Measurements from ENCODE around the gene THADA. TPM values are rescaled to one million over a fixed set of nuclear protein-coding genes. Genes with fewer than 3 reads are reported as not detected.
"Not testable (repeated sequence)": the region's sequence is repeated elsewhere in the genome, so short reads cannot be mapped to it uniquely, and the experiment has no call there.

THADA gene
- total RNA-seq, 1 donor from 2014 or later, result 14.2 TPM

DNA sequence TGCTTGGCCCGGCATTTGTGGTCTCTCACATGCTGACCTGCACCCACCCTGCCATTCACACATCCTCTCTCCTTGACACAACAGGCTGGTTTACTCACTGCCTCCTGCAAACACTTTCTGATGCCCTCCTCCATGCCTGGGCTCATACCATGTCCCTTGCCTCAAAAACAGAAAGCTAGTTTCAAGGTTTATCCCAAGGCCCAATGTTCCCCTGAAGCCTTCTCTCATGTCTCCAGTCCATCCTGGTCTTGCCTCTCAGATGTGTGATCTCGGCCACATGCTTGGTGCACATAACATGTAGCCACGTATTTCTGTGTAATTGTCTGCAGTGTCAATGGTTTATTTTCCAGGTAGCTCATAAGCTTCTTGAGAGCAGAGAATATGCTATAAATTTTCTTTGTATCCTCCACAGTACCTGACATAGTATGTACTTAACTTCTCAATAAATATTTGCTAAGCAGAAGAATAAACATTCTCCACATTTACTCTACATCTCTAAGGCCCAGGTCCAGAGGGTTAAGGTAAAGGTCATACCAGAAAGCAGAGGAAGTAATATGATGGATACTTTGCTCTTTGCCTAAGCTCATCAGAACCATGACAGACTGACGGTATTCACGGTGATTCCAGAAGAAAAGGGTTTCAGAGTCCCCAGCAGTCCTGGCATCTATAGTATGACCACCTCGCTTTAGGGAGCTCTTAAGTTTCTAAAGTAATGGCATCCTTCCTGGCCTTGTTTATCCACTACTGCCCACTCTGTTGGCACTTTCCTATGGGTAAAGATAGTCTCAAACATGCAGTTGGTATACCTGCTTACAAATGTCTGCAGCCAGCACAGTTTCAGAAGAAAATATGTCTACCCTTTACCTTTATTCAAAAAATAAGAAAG lies 206.0 kb downstream of the THADA start:
- intact Hi-C loops (cut with DNase I), result no loop called here
- DNase-seq (no peak), ATAC-seq (ENCODE audit: poor library complexity) (no peak)

DNA sequence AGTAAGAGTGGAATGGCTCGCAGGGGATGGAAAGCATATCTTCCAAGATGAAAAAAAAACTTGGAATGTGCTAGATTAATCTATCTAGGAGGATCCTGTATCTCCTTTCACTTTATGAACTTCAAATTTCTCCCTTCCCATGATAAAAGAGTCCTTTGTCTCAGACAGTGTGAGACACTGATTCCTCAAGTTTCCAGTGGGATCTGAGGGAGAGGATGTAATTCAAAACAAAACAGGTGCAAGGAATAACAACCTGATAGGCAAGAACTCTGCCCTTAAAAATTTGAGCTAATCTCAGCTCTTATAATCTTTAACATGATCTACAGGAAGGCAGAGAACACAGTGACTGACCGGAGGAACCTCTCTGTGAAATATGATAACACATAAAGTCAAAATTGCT lies 207.5 kb downstream of the THADA start:
- intact Hi-C loops (cut with DNase I), result no loop called here
- ATAC-seq (ENCODE audit: poor library complexity), result no peak

DNA sequence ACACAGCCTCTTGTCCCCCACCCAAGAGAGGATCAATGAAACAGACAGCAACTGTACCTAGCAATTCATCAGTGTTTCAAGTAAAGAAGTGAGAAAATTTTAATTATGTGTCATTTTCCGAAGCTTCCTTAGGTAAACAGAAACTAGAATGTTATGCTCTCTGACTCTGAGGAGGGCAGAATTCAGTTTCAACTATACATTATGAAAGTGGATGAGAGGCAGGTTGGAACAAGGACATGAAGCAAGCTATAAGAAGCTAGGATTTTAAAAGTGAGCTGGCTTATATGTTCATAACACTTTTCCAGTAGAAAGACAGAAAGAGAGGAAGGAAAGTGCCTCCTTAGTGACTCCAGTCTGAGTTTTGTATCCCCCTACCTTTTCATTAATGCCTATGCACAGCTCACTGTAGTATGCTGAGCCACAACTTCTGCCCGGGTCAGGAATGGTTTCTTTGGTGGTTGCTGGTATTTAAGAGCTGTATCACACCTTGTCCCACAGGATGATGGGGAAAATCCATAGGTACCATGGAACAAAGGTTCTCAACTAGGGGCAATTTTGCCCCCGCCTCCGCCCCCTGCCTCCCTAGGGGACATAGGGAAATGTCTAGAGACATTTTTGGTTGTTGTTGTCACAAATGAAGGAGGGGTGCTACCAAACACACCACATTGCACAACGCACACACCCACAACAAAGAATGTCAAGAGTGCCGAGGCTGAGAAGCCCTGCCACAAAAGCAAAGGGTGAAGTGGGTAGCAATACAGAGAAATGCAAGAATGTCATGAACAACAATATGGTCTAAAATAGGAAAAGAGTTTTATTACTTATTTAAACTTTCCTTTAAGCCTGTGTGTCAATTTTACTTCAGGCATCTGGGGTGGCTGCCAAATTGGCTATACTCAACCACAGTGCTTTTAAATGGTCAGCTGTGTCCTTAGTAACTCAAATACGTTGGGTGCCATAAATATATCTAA lies 208.5 kb downstream of the THADA start:
- intact Hi-C loops (cut with DNase I), result no loop called here
- ATAC-seq (ENCODE audit: poor library complexity), result no peak
- DNase-seq, result no peak

More for the DNA sequence above, 207.5 kb downstream of the THADA start:
- DNase-seq, result no peak

DNA sequence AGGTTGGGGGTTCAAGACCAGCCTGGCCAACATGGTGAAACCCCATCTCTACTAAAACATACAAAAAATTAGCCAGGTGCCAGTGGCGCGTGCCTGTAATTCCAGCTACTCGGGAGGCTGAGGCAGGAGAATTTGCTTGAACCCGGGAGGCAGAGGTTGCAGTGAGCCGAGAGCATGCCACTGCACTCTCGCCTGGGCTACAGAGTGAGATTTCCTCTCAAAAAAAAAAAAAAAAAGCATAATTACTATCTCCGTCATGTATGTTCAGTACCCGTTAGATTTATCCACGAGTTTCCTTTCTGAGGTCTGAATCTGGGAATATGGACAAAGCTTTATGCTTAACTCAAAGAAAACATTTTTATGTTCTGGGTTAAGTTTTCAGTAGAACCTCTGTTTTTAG lies 209.2 kb downstream of the THADA start:
- DNase-seq; ATAC-seq (ENCODE audit: poor library complexity); intact Hi-C loops (cut with DNase I): not testable (repeated sequence)

DNA sequence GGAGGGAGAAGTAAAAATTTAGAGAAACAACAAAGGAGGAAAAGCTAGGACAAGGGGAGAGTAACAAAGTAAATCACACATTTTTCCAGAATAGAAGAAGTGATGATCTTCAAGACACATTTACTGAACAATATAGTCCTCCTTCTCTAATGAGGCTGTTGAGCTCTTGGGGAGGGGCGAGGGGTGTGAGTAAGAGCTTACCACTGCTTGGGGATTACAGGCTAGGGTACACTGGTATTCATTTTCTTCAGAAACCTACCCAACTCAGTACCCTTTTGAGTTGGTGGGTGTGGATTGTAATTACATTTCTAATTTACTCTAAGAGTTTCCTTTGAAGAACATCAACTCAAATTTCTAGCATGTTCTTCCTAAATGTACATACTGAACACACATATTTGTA lies 211.7 kb downstream of the THADA start:
- ATAC-seq (ENCODE audit: poor library complexity), result no peak
- DNase-seq, result no peak
- intact Hi-C loops (cut with DNase I), result no loop called here

- intact Hi-C loops (cut with DNase I), result no loop called here
Observed at GRCh38 chr2:43383533-43383932, 212.3 kb downstream of the THADA start.

DNA sequence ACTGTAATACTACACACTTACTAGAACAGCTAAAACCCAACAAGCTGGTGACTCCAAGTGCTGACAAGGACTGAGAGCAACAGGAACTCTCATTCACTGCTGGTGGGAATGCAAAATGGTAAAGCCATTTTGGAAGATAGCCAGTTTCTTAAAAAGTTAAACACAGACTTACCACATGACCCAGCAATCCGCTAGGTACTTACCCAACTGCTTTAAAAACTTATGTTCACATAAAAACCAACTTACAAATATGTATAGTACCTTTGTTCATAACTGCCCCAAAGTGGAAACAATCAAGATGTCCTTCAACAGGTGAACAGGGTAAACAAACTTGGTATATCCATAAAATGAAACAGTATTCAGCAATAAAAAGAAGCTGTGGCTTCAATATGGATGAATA lies 216.3 kb downstream of the THADA start:
- intact Hi-C loops (cut with DNase I), result no loop called here
- ATAC-seq (ENCODE audit: poor library complexity) (no peak), DNase-seq (no peak)

More at GRCh38 chr2:43383533-43383932, 212.3 kb downstream of the THADA start:
- DNase-seq (no peak), ATAC-seq (ENCODE audit: poor library complexity) (no peak)

GRCh38 chr2:43377327-43377726 lies 218.5 kb downstream of the THADA start:
- ATAC-seq (ENCODE audit: poor library complexity), result no peak
- intact Hi-C loops (cut with DNase I), result no loop called here
- no peak for DNase-seq

DNA sequence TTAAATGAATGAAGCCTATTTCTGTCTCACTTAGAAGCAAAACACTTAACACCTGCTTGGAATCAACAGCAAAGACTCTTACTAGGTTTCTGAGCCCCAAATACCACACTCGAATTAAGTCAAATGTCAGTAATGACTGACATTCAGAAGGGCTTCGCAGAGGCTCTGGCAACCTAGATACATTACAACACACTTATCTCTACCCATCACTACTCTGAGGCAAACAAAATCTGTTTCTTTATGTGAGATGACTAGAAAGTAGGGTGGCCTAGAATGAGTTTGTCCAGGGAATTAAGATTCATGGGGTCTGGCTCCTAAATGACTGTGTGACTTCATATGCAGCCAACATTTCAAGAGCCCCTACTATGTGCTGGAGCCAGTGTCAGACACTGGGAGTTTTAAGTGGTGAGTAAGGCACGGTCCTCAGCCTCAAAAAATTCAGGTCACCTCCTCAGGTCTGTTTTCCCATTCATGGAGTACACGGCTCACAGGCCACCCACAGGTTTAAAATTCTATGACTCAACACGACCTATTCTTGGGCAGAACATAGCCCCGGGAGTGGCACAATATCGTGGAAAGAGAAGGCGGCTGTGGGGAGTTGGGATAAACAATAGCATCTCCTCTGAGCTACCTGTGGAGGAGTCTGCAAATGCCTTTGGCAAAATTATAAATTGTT lies 219.2 kb downstream of the THADA start:
- intact Hi-C loops (cut with DNase I), result no loop called here
- peak; percentile 45 for ATAC-seq (ENCODE audit: poor library complexity)
- no peak for DNase-seq

DNA sequence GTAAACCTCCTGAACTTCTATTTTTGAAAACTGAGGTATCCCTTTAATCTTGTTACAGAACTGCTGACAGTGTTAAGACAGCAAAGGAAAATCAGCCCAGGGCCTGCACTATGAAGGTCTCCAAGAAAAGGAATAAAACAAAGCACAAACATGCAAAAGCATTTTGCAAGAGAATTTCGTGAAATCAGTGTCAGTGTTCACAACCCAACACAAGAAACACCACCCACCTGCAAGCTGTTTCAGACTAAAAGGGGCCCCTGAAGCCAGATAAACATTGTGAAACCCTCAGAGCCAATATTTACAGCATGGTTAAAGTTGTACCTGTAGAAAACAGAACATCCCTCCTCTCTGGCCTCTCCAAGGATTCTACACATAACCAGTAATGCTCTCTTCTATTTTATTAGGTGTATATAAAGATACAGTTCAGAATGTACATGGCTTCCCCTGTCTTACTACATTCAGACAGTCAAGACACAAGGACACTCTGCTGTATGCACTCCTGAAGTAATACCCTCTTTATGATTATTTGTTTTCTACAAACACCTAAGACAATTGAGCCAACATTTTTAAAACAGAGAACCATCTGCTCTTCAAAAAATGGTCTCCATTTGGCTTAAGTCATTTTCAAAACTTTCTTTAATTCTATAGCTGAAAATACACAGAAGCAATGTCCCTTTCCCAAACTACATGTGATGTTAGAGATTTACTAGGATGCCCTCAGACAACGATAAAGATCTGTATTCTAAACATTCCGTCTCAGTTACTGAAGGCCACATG lies 219.9 kb downstream of the THADA start:
- intact Hi-C loops (cut with DNase I), result no loop called here
- ATAC-seq (ENCODE audit: poor library complexity) (peak; percentile 59), DNase-seq (no peak)

GRCh38 chr2:43372416-43373081 lies 223.3 kb downstream of the THADA start:
- intact Hi-C loops (cut with DNase I), result no loop called here
- no peak for ATAC-seq (ENCODE audit: poor library complexity)

DNA sequence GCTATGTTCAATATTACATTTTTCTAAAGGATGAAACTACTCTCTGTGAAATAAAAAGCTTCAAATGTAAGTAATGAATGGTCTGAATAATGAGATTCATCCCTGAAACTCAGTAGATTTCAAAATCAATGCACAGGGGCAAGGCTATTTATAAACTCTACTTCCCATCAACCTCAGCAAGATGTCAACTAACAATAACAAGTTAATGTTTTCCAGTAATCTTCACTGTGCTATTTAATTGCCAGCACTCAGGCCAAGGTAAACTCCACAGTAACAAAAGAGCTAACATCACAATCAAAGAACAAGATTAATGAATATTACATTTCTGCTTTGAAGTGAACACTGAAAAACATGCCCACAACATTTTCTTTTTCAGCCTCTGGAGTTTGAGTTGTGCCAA lies 225.1 kb downstream of the THADA start:
- intact Hi-C loops (cut with DNase I), result no loop called here
- DNase-seq (no peak), ATAC-seq (ENCODE audit: poor library complexity) (peak; percentile 70)

More at GRCh38 chr2:43372416-43373081, 223.3 kb downstream of the THADA start:
- no peak for DNase-seq

GRCh38 chr2:43370146-43370545 lies 225.7 kb downstream of the THADA start:
- DNase-seq, result no peak
- intact Hi-C loops (cut with DNase I), result no loop called here
- ATAC-seq (ENCODE audit: poor library complexity), result no peak

DNA sequence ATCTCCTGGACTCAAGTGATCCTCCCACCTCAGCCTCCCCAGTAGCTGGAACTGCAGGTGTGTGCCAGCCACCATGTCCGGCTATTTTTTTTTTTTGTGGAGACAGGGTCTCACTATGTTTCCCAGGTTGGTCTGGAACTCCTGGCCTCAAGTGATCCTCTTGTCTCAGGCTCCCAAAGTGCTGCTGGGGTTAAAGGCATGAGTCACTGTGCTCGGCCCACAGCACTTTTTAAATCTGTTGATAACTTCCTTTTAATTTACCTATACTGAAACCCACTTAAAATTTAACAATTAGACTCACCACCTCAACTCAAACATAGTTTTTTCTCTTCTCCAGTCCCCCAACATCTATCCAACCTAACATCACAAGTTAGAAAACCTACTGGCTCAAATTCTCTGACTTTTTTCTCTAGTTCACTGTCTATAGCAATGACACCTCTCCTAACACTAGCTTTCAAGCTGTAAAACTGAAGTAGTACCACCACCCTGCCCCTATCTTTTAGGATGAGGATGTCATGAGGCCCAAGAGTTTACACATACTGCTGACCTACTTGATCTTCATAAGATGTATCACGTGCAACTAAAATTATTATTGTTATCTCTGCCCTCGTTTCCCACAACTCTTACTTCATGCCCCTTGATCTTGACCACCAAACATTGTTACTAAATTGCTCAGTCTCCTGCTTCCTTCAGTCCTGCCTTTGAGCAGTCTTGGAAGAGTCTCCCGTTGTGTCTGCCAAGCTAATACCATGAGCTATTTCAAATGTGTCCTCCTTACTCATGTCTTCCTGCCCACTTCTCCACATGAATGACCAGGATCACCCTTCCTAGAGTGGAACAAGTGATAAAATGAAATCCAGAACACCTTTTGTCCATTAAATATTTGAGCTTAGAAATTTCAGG lies 227.1 kb downstream of the THADA start:
- ATAC-seq (ENCODE audit: poor library complexity) (no peak), DNase-seq (no peak)
- intact Hi-C loops (cut with DNase I), result no loop called here

DNA sequence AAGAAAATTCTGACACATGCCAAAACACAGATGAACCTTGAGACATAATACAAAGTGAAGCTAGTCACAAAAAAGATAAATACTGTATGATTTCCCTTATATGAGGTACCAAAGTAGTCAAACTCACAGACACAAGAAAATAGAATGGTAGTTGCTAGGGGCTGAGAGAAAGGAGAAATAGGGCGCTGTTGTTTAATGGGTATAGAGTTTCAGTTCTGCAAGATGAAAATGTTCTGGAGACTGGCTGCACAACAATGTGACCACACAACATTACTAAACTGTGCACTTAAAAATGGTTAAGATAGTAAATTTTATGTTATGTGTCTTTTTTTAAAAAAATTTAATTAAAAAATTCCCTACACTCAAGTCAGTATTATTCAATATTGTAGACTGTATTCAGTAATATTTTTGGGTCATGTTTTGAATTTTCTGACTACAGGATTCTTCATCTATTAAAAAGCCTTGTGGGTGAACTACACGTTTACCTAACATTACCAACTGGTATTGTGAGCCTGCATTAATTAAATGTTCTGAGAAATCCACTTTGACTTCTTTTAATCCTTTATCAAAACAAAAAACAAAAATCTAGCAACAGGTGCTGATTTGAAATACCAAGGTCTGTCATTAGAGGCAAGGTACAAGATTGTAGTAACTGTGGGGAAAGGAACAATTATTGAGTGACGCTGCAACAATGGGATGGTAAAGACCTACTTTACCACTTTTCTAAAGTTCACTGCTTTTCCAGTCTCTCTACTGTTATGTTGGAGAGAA lies 228.6 kb downstream of the THADA start:
- intact Hi-C loops (cut with DNase I), result no loop called here
- ATAC-seq (ENCODE audit: poor library complexity) (no peak), DNase-seq (no peak)

DNA sequence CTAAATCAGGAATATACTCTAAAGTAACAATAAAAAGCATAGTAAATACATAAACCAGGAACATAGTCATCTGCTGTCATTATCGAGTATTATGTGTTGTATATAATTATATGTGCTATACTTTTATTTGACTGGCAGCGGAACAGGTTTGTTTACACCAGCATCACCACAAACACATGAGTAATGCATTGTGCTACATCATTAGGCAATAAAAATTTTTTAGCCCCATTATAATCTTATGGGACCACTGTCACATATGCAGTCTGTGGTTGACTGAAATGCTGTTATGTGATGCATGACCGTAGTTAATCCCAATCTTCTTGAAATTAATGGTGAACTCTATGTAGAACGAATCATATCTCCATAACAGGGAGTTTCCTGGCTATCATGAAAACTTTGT lies 232.7 kb downstream of the THADA start:
- intact Hi-C loops (cut with DNase I), result no loop called here
- no peak for ATAC-seq (ENCODE audit: poor library complexity)
- DNase-seq, result no peak

All from Right ventricle myocardium superior (tissue), 1 donor.